HG02852 (cell line): ENCODE data around the gene TPI1.

Experiments used
- ATAC-seq: cut with Tn5 transposase; IDR thresholded peaks from one replicate; pipeline ENCODE4 v1.9.1; 2021; ENCODE audit warnings: mild to moderate bottlenecking, moderate library complexity; ENCODE audit not compliant: unreplicated experiment

TPI1 gene

DNA sequence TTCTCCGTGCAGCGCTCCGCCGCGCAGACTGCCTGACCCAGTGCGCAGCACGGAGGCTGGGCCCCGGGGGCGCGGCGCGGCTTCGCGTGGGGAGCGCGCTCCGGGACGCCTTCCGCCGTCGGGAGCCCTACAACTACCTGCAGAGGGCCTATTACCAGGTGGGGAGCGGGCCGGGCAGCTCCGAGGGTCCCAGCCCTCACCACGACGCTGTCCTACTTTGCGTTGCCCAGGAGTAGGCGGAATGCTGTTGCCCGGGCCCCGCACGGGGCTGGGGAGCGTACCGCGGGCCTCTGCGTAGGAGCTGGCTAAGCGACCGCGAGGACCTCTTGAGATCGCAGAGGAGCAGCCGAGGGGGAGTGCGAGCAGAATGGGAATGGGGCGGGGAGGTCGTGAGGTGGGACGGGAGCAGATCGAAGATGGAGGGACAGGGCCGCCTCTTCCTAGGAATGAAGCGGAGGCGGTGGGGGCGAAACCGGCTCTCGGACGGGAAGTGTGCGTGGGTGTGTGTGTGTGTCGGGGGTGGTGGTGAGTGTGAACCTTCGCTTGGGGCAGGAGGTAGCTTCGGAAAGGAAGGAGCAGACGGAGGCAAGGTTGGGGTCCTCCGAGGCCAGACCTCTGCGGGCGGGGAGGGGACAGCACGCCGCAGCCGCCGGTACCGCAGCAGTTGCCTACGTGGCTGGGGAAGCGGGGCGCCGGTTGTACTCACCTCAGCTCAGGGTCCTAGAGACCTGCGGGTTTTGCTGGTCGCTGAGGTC lies 38.4 kb upstream of the TPI1 start:
- no peak for ATAC-seq

DNA sequence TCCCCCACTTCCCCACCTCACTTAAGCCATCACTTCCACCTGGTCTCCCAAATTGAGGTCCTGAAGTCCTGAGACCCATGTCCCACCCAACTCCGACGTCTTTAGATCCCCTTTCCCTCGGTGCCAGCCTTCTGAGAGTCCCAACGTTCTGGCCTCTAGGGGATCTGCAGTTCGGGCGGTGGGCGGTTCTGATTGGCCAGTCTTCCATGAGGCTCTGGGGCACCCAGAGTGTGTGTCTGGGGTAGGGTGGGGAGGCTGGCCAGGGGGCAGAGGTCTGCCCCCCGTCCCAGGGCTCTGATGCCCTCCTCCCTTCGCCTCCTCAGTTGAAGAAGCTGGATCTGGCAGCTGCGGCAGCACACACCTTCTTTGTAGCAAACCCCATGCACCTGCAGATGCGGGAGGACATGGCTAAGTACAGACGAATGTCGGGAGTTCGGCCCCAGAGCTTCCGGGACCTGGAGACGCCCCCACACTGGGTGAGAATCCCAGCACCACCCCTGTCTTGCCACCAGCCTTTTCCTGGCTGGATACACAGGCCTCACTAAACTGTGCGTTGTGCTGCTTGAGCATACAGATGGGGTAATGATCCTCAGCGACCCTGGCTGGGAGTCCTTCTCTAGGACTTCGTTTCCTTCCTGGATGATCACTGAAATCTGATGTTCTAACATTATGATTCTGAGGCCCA lies 37.7 kb upstream of the TPI1 start:
- ATAC-seq: no peak

DNA sequence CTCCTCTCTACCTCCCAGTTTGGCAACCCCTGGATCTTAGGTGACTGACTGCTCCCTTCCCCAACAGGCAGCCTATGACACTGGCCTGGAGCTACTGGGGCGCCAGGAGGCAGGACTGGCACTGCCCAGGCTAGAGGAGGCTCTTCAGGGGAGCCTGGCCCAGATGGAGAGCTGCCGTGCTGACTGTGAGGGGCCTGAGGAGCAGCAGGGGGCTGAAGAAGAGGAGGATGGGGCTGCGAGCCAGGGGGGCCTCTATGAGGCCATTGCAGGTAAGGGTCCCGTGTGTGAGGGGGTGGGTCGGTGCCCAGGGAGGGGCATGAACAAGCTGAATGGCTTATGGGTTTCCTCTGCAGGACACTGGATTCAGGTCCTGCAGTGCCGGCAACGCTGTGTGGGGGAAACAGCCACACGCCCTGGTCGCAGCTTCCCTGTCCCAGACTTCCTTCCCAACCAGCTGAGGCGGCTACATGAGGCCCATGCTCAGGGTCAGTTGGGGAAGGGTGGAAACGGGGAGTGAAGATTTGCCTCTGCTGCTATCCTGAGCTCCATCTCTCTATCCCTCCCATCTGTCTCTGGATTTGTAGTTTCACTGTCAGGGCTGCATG lies 36.9 kb upstream of the TPI1 start:
- no peak for ATAC-seq

DNA sequence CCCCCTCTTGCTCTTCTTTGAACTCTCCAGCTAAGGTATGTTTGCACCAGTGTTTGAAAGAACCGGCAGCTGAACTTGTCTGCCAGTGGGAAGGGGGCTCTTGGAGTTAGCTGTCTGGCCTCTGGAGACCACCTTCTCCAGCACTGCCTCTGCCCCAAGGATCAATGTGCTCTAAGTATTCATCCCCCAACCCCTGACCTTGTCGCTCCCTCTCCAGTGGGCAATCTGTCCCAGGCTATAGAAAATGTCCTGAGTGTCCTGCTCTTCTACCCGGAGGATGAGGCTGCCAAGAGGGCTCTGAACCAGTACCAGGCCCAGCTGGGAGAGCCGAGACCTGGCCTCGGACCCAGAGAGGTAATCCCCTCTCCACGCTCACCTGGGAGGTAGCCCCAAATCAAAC lies 36.3 kb upstream of the TPI1 start:
- ATAC-seq: no peak

DNA sequence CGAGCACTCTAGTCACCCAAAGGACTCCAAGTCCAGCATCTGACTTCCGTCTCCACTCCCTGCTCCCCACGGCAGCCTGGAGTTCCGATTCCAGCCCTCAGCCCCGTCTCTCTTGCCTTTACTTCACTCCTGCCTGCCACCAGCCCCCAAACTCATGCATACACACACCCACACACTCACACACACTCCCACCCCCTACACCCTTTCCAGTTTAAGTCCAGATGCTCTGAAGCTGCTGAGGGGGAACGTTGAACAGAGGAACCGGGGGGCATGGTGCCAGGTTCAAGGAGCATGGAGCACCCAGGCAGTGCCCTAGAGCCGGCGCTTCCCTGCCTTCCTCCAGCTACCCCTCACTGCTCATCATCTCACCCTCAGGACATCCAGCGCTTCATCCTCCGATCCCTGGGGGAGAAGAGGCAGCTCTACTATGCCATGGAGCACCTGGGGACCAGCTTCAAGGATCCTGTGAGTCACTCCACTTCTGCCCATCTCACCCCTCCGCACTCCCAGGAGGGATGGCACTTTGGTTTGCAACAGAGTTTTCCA lies 35.8 kb upstream of the TPI1 start:
- no peak for ATAC-seq

DNA sequence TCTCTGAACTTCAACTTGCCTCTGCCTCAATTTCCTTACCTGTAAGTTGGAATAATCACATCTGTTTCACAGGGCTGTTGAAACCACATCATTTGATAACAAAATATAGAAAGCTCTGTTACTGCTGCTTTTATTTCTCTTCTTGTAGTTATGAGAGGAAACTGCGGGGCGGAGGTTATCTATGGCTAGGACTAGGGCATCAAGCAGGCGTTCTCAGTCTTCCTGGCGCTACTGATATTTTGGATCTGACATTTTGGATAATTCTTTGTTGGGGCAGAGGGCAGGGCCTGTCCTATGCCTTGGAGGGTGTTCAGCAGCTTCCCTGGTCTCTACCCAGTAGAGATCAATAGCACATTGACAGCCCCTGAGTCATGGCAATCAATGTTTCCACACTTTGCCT lies 35.2 kb upstream of the TPI1 start:
- no peak for ATAC-seq

DNA sequence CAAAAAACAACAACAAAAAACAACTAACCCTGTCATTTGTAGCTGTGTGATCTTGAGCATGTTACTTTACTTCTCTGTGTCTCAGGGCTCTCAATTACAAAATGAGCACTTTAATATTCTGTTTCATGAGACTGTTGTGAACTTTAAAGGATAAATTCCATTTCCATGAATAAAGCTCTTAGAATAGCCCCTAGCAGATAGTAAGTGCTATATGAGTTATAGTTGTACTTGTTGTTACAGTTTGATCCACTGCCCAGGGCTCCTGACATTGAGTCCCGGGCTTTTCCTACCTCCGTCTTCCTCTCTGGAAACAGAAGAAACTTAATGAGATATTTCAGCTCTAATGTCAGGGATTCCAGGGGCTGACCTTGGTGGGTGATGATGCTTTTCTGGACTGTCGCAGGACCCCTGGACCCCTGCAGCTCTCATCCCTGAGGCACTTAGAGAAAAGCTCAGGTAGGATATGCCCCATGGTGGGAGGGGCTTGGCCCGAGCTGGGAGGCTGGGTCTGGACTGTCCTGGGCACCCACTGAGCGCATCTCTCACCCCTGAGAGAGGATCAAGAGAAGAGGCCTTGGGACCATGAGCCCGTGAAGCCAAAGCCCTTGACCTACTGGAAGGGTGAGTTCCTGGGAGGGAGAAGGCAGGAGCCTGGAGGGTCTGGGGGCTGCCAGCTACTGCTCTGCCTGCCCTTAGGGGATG lies 34.0 kb upstream of the TPI1 start:
- ATAC-seq: no peak

DNA sequence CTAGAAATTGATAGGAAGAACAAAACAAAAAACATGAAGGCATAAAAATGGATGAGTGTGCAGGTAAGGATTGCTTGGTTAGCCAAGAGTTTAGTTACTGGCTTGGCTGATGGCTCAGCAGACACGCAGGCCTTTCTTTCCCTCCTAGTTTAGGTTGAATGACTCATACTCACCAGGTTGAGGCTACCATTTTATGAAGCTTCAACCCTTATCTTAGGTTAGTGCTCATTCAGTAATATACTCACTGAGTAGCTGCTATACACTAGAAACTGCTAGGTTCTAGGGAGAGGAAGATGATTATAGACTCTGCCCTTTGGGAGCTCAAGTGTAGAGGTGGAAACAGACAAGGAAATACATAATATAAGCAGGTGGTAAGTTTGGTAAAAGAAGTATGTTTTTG lies 33.1 kb upstream of the TPI1 start:
- ATAC-seq: no peak

DNA sequence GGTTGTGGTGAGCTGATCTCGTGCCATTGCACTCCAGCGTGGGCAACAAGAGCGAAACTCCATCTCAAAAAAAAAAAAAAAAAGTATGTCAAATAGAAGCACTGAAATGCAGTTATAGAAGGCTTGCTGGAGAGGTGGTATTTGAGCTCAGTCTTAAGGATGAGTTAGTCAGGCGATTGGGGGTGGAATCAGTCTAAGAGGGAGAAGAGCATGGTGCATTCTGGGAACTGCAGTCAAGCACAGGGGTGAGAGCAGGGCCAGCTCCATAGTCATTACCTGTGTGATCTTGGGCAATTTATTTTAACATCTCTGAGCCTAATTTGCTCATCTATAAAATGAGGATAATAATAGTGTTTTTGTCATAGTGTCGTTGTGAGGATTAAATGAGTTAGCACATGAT lies 32.5 kb upstream of the TPI1 start:
- no peak for ATAC-seq

DNA sequence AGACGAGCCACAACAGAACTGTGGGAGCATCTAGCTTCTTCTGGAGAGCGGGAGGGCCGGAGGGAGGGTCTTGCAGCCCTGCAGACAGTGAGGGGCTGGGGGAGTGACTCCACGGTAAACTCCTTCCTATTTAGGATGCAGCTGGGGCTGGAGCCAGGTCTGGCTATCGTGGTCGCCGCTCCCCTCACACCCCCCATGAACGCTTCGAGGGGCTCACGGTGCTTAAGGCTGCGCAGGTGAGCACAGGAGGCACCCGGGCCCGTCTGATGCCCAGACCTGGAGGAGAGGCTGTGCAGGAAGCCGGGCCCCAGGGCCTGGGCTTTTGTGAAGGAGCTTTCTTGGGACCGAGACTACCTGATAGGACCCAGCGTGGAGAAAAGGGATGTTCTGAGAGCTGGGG lies 30.5 kb upstream of the TPI1 start:
- no peak for ATAC-seq

DNA sequence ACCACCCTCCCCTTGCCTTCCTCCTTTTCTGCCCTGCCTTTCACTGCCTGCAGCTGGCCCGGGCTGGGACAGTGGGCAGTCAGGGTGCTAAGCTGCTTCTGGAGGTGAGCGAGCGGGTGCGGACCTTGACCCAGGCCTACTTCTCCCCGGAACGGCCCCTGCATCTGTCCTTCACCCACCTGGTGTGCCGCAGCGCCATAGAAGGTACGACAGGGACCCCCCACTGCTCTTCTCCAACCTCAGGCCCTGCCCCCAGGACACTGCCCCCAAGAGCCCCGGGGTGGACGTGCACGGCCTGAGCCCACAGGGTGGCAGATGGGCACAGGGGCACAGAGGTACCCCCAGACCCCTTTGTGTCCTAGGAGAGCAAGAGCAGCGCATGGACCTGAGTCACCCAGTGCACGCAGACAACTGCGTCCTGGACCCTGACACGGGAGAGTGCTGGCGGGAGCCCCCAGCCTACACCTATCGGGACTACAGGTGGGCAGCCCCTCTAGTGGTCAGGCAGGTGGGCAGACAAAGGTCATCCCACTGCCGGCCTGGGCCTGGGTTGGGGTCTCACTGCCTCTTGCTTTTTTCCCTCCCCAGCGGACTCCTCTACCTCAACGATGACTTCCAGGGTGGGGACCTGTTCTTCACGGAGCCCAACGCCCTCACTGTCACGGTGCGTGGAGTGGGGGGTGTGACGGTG lies 29.8 kb upstream of the TPI1 start:
- ATAC-seq: no peak

DNA sequence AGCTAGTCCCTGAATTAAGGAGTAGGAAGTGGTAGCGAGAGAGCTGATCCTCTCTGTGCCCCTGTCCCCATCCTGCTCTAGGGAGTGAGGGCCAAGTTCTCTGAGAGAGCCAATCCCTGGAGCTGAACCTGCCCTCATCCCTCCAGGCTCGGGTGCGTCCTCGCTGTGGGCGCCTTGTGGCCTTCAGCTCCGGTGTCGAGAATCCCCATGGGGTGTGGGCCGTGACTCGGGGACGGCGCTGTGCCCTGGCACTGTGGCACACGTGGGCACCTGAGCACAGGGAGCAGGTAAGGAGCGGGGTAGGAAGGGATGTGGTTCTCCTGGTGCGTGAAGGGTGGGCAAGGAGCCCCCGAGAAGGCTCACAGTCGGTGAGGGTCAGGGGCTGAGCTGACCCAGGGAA lies 28.5 kb upstream of the TPI1 start:
- no peak for ATAC-seq

DNA sequence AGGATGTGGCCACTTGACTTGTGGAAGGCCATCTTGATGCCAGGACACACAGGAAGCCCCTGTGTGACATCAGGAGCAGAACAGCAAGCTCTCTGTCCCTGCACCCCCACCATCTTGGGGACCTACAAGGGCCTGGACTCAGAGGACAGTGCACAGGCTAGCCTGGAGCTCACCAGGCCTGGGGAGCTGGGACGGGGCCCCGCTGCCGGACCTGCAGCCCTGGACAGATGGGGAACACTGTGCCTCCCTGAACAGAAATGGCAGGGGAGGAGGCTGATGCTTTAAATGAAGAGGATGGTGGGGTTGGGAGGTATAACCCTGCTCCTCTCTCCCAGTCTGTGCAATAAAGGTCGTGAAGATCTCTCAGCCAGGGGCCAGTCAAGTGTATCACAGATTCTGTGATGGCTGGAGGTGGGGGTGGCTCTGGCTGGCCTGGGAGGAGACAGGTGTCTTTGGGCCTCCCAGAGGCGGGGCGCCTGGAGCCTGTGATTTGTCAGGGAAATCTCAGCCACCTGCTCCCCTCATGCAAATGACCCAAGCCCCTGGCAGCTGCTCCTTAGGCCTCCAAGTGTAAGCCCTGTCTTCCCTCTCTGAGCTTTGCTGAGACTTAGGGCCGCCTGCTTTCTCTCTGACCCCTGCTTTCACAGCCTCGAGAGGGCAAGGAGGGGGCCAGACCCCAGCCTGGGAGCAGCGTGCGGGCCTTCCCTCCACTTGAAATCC lies 27.7 kb upstream of the TPI1 start:
- ATAC-seq: peak; percentile 87

DNA sequence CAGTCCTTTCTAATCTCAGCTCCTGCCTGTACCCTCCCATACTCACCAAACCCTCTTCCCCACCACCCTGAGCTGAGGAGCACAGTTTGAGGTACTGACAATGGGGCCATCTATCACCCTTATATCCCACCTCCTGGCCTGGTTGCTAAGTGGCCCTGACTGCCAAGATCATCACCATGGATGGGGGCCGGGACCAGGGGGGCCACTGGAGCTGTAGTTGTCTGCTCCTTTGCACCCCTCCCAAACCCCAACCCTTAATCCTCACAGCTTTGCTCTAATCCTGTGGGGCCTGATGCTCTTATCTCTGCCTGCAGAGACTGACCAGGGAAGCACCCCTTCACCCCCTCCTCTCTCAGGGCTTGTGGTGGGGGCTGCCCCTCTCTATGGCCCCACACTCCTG lies 27.0 kb upstream of the TPI1 start:
- ATAC-seq: no peak

DNA sequence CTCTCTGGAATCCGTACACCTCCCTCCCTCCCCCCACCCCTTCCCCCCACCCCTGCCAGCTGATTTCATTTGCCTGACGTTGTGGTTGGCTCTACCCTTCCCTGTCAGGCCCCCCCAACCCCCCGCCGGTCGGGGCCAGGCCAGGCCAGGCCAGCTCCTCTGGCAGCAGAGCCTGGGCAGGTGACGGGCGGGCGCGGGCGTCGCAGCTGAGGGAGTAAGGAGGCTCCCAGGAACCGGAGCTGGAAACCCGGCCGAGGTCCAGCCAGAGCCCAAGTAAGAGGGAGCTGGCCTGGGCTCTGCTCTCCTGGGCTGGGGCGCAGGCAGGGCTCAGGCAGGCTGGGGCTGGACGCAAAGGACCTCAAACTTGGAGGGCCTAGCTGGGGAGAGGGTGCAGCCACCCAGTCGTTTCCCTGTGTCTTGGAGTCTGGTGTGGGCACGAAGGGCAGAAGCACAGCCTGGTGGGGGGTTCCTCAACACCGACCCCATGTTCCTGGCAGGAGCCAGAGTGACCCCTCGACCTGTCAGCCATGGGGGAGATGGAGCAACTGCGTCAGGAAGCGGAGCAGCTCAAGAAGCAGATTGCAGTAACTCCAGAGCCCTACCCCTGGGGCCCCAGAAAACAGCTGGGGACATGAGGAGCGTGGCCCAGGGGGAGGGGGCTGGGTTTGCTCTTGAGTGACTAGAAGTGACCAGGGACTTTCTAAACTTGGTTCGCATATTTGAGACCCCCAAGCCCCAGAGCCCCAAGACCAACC lies 26.4 kb upstream of the TPI1 start, which contains the start of gene GNB3:
TSS of gene GNB3 (plus strand) at position 165 of the 755 bp plus-strand sequence. CDS start at position 528, 363 bp downstream.
- ATAC-seq: no peak

DNA sequence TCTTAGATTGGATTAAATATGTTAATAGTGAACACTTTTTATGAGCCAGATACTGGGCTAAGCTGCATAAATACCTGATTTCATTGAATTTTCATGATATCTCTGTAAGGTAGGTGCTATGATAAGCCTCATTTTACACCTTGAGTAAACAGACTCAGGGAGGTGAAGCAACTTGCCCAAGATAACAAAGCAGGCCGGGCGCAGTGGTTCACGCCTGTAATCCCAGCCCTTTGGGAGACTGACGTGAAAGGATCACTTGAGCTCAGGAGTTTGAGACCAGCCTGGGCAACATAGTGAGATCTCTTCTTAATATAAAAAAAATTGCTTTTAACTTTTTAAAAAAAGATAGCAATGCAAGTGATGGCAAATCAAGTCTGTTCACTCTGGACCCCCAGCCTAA lies 25.3 kb upstream of the TPI1 start:
- ATAC-seq: no peak

DNA sequence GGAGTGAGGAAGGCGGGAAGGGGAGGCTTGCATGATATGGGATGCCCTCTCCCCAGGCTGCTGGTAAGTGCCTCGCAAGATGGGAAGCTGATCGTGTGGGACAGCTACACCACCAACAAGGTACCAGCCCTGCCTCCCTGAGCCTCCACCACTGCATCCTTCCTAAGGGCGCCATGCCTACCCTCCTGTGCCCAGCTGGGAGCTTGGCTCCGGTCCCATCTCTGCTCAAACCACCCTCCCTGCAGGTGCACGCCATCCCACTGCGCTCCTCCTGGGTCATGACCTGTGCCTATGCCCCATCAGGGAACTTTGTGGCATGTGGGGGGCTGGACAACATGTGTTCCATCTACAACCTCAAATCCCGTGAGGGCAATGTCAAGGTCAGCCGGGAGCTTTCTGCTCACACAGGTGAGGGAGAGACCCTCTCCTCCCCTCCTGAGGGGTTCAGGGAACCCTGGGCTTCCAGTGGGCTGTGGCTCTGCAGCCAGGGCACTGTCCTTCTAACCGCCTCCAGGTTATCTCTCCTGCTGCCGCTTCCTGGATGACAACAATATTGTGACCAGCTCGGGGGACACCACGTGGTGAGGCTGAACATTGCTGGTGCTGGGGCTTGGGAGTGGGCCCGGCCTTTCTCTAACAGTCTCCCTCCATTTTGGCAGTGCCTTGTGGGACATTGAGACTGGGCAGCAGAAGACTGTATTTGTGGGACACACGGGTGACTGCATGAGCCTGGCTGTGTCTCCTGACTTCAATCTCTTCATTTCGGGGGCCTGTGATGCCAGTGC lies 24.0 kb upstream of the TPI1 start:
- no peak for ATAC-seq

DNA sequence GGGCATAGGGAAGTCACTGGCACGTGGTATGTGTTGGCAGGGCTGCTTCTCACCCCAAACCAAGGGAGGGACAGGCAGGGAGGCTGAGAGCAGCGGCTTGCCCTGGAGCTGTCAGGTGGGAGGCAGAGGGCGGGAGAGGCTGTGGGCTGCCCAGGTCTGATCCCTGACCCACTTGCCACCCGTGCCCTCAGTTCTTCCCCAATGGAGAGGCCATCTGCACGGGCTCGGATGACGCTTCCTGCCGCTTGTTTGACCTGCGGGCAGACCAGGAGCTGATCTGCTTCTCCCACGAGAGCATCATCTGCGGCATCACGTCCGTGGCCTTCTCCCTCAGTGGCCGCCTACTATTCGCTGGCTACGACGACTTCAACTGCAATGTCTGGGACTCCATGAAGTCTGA lies 21.9 kb upstream of the TPI1 start:
- no peak for ATAC-seq
